Measurements from ENCODE around the gene TBX6. TPM values are rescaled to one million over a fixed set of nuclear protein-coding genes. Genes with fewer than 3 reads are reported as not detected.

TBX6 gene
- total RNA-seq, 4 donors from 2014 or later: 0.36 to 0.56 TPM; not detected in 2

- ATAC-seq (ENCODE audit: low FRiP score): no peak
- DNase-seq (ENCODE audit: low spot score): no peak
- no peak for TF ChIP-seq CTCF (IDR thresholded peaks at IDR 0.05)
Observed at GRCh38 chr16:30085247-30085646, 6.5 kb downstream of the TBX6 start.

GRCh38 chr16:30084816-30085159 lies 6.9 kb downstream of the TBX6 start:
- ATAC-seq (ENCODE audit: low FRiP score): no peak
- no peak for TF ChIP-seq CTCF (IDR thresholded peaks at IDR 0.05)
- no peak for DNase-seq (ENCODE audit: low spot score)

- TF ChIP-seq CTCF (IDR thresholded peaks at IDR 0.05): no peak
- DNase-seq (ENCODE audit: low spot score) (no peak), ATAC-seq (ENCODE audit: low FRiP score) (no peak)
Observed at GRCh38 chr16:30084096-30084815, 7.5 kb downstream of the TBX6 start.

- TF ChIP-seq CTCF (IDR thresholded peaks at IDR 0.05): no peak
- DNase-seq (ENCODE audit: low spot score) (no peak), ATAC-seq (ENCODE audit: low FRiP score) (no peak)
Observed at GRCh38 chr16:30083216-30084055, 8.3 kb downstream of the TBX6 start.

GRCh38 chr16:30082545-30083090 lies 9.1 kb downstream of the TBX6 start:
- TF ChIP-seq CTCF (IDR thresholded peaks at IDR 0.05): no peak
- ATAC-seq (ENCODE audit: low FRiP score) (no peak), DNase-seq (ENCODE audit: low spot score) (no peak)

- TF ChIP-seq CTCF (IDR thresholded peaks at IDR 0.05): no peak
- ATAC-seq (ENCODE audit: low FRiP score): no peak
Observed at GRCh38 chr16:30079480-30079879, 12.2 kb downstream of the TBX6 start.

More at GRCh38 chr16:30079480-30079879, 12.2 kb downstream of the TBX6 start:
- no peak for DNase-seq (ENCODE audit: low spot score)
